Measurements from ENCODE around the gene WARS2.

Gene WARS2

GRCh38 chr1:119006406-119007279 lies 133.8 kb downstream of the WARS2 start:
- H3K27me3 ChIP-seq (ENCODE audit: insufficient read depth, low read length, poor library complexity) = peaks cover 57% of the 10 kb centered on the region

GRCh38 chr1:119005724-119006405 lies 134.6 kb downstream of the WARS2 start:
- no peaks in the 10 kb centered on the region for H3K79me2 ChIP-seq (ENCODE audit: control insufficient read depth, insufficient read depth, low read length)
- H3K27ac ChIP-seq (ENCODE audit: low read depth, low read length) = no peak overlapping the region
- no peak overlapping the region for H3K4me2 ChIP-seq (ENCODE audit: low read length)
- H2BK15ac ChIP-seq (replicated peaks; ENCODE audit: low read depth) = no peak overlapping the region
- H3K4me1 ChIP-seq (ENCODE audit: control insufficient read depth, low read depth, low read length) = peaks cover 3% of the 10 kb centered on the region
- WGBS (ENCODE audit: extremely low coverage, insufficient coverage, low lambda C conversion rate) = no CpG with 5 or more reads among the region's 17 CpGs
- no peak overlapping the region for H3K18ac ChIP-seq (ENCODE audit: low read length)
- H4K5ac ChIP-seq (ENCODE audit: low read length) = no peak overlapping the region
- peaks cover 63% of the 10 kb centered on the region for H3K27me3 ChIP-seq (ENCODE audit: insufficient read depth, low read length, poor library complexity)
- no peak for DNase-seq
- no peak overlapping the region for H2AK5ac ChIP-seq (ENCODE audit: low read length)
- no peak overlapping the region for H3K9ac ChIP-seq (ENCODE audit: low read length)
- no peak overlapping the region for H2BK5ac ChIP-seq (ENCODE audit: low read length)
- no peaks in the 10 kb centered on the region for H3K79me1 ChIP-seq (ENCODE audit: low read length)
- H3K4me3 ChIP-seq (ENCODE audit: low read length) = no peak overlapping the region
- H4K8ac ChIP-seq (ENCODE audit: low read depth, low read length) = no peak overlapping the region
- no peak overlapping the region for H2BK120ac ChIP-seq (ENCODE audit: low read depth, low read length)
- no peak overlapping the region for H3K56ac ChIP-seq (ENCODE audit: low read length)
- no peaks in the 10 kb centered on the region for H3K36me3 ChIP-seq (ENCODE audit: control insufficient read depth, insufficient read depth, low read length)
- H3K23ac ChIP-seq (ENCODE audit: low read length) = no peak overlapping the region
- no peak overlapping the region for H3K4ac ChIP-seq (ENCODE audit: low read depth, low read length)

More at GRCh38 chr1:119006406-119007279, 133.8 kb downstream of the WARS2 start:
- Histone ChIP-seq H3K4me3 (ENCODE audit: low read length) (no peak overlapping the region), H3K79me1 (ENCODE audit: low read length) (no peaks in the 10 kb centered on the region), H3K36me3 (ENCODE audit: control insufficient read depth, insufficient read depth, low read length) (no peaks in the 10 kb centered on the region), H3K56ac (ENCODE audit: low read length) (peak overlapping the region; percentile 34), H3K79me2 (ENCODE audit: control insufficient read depth, insufficient read depth, low read length) (no peaks in the 10 kb centered on the region), H3K23ac (ENCODE audit: low read length) (no peak overlapping the region), H3K9ac (ENCODE audit: low read length) (no peak overlapping the region), H3K18ac (ENCODE audit: low read length) (no peak overlapping the region), H2BK120ac (ENCODE audit: low read depth, low read length) (no peak overlapping the region), H2AK5ac (ENCODE audit: low read length) (no peak overlapping the region), H2BK5ac (ENCODE audit: low read length) (no peak overlapping the region), H3K4me2 (ENCODE audit: low read length) (peak overlapping the region; percentile 21), H3K27ac (ENCODE audit: low read depth, low read length) (no peak overlapping the region), H3K4me1 (ENCODE audit: control insufficient read depth, low read depth, low read length) (peaks cover 3% of the 10 kb centered on the region), H2BK15ac (replicated peaks; ENCODE audit: low read depth) (no peak overlapping the region), H3K4ac (ENCODE audit: low read depth, low read length) (no peak overlapping the region), H4K8ac (ENCODE audit: low read depth, low read length) (no peak overlapping the region), H4K5ac (ENCODE audit: low read length) (no peak overlapping the region)
- no CpG with 5 or more reads among the region's 81 CpGs for WGBS (ENCODE audit: extremely low coverage, insufficient coverage, low lambda C conversion rate)
- DNase-seq = no peak

GRCh38 chr1:119004781-119005180 lies 135.7 kb downstream of the WARS2 start:
- Histone ChIP-seq H3K23ac (ENCODE audit: low read length) (no peak overlapping the region), H2BK5ac (ENCODE audit: low read length) (no peak overlapping the region), H3K27ac (ENCODE audit: low read depth, low read length) (no peak overlapping the region), H4K8ac (ENCODE audit: low read depth, low read length) (no peak overlapping the region), H3K4ac (ENCODE audit: low read depth, low read length) (no peak overlapping the region), H2BK15ac (replicated peaks; ENCODE audit: low read depth) (no peak overlapping the region), H3K27me3 (ENCODE audit: insufficient read depth, low read length, poor library complexity) (peaks cover 73% of the 10 kb centered on the region), H2AK5ac (ENCODE audit: low read length) (no peak overlapping the region), H3K56ac (ENCODE audit: low read length) (no peak overlapping the region), H3K4me2 (ENCODE audit: low read length) (no peak overlapping the region), H3K36me3 (ENCODE audit: control insufficient read depth, insufficient read depth, low read length) (no peaks in the 10 kb centered on the region), H3K79me1 (ENCODE audit: low read length) (no peaks in the 10 kb centered on the region), H3K79me2 (ENCODE audit: control insufficient read depth, insufficient read depth, low read length) (no peaks in the 10 kb centered on the region), H3K4me3 (ENCODE audit: low read length) (no peak overlapping the region), H2BK120ac (ENCODE audit: low read depth, low read length) (no peak overlapping the region), H3K9ac (ENCODE audit: low read length) (no peak overlapping the region), H3K4me1 (ENCODE audit: control insufficient read depth, low read depth, low read length) (peaks cover 3% of the 10 kb centered on the region), H4K5ac (ENCODE audit: low read length) (no peak overlapping the region), H3K18ac (ENCODE audit: low read length) (no peak overlapping the region)
- no CpG with 5 or more reads among the region's 2 CpGs for WGBS (ENCODE audit: extremely low coverage, insufficient coverage, low lambda C conversion rate)
- DNase-seq = no peak

DNA sequence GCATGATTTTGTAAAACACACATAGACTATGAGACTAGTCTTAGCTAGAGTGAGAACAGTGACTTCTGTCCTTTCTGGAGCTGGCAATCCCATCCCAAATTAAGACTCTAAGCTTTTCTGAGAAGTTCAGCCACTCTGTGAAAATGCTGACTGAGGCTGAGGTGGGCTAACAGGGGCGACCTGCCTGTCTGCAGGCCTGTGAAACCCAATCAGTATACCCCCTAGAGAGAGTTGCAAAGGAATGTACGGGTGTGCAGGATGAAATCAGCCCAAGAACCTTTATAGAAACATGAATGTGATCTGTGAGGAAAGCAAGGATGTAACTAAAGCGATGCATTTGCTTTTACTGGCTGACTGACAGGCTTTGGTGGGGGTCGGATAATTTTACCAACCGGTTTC lies 136.3 kb downstream of the WARS2 start:
- no peak for DNase-seq
- H3K79me1 ChIP-seq (ENCODE audit: low read length) = no peaks in the 10 kb centered on the region
- H3K4me1 ChIP-seq (ENCODE audit: control insufficient read depth, low read depth, low read length) = peaks cover 3% of the 10 kb centered on the region
- H2BK120ac ChIP-seq (ENCODE audit: low read depth, low read length) = no peak overlapping the region
- H4K5ac ChIP-seq (ENCODE audit: low read length) = no peak overlapping the region
- no peak overlapping the region for H3K27ac ChIP-seq (ENCODE audit: low read depth, low read length)
- no peak overlapping the region for H3K4ac ChIP-seq (ENCODE audit: low read depth, low read length)
- no CpG with 5 or more reads among the region's 5 CpGs for WGBS (ENCODE audit: extremely low coverage, insufficient coverage, low lambda C conversion rate)
- H3K79me2 ChIP-seq (ENCODE audit: control insufficient read depth, insufficient read depth, low read length) = no peaks in the 10 kb centered on the region
- no peaks in the 10 kb centered on the region for H3K36me3 ChIP-seq (ENCODE audit: control insufficient read depth, insufficient read depth, low read length)
- H4K8ac ChIP-seq (ENCODE audit: low read depth, low read length) = no peak overlapping the region
- no peak overlapping the region for H3K23ac ChIP-seq (ENCODE audit: low read length)
- H3K4me3 ChIP-seq (ENCODE audit: low read length) = no peak overlapping the region
- H3K27me3 ChIP-seq (ENCODE audit: insufficient read depth, low read length, poor library complexity) = peaks cover 79% of the 10 kb centered on the region
- H3K9ac ChIP-seq (ENCODE audit: low read length) = no peak overlapping the region
- no peak overlapping the region for H3K56ac ChIP-seq (ENCODE audit: low read length)
- H2BK15ac ChIP-seq (replicated peaks; ENCODE audit: low read depth) = no peak overlapping the region
- no peak overlapping the region for H3K18ac ChIP-seq (ENCODE audit: low read length)
- no peak overlapping the region for H2BK5ac ChIP-seq (ENCODE audit: low read length)
- H2AK5ac ChIP-seq (ENCODE audit: low read length) = no peak overlapping the region
- H3K4me2 ChIP-seq (ENCODE audit: low read length) = no peak overlapping the region

GRCh38 chr1:119003413-119004128 lies 136.9 kb downstream of the WARS2 start:
- Histone ChIP-seq H2BK5ac (ENCODE audit: low read length) (no peak overlapping the region), H3K4me1 (ENCODE audit: control insufficient read depth, low read depth, low read length) (peaks cover 3% of the 10 kb centered on the region), H4K5ac (ENCODE audit: low read length) (no peak overlapping the region), H3K79me1 (ENCODE audit: low read length) (no peaks in the 10 kb centered on the region), H3K27me3 (ENCODE audit: insufficient read depth, low read length, poor library complexity) (peaks cover 84% of the 10 kb centered on the region), H3K18ac (ENCODE audit: low read length) (no peak overlapping the region), H2BK15ac (replicated peaks; ENCODE audit: low read depth) (no peak overlapping the region), H3K27ac (ENCODE audit: low read depth, low read length) (no peak overlapping the region), H3K4ac (ENCODE audit: low read depth, low read length) (no peak overlapping the region), H4K8ac (ENCODE audit: low read depth, low read length) (no peak overlapping the region), H3K56ac (ENCODE audit: low read length) (no peak overlapping the region), H3K23ac (ENCODE audit: low read length) (no peak overlapping the region), H3K4me3 (ENCODE audit: low read length) (no peak overlapping the region), H3K79me2 (ENCODE audit: control insufficient read depth, insufficient read depth, low read length) (no peaks in the 10 kb centered on the region), H2AK5ac (ENCODE audit: low read length) (no peak overlapping the region), H3K36me3 (ENCODE audit: control insufficient read depth, insufficient read depth, low read length) (no peaks in the 10 kb centered on the region), H2BK120ac (ENCODE audit: low read depth, low read length) (no peak overlapping the region), H3K4me2 (ENCODE audit: low read length) (no peak overlapping the region), H3K9ac (ENCODE audit: low read length) (no peak overlapping the region)
- peak; percentile 21 for DNase-seq
- no CpG with 5 or more reads among the region's 14 CpGs for WGBS (ENCODE audit: extremely low coverage, insufficient coverage, low lambda C conversion rate)

All from mesendoderm (in vitro differentiated cells).